H9 (cell line): ENCODE measurements around the gene DNAAF1. TPM values are rescaled to one million over a fixed set of nuclear protein-coding genes. Genes with fewer than 3 reads are reported as not detected.
"Not testable (repeated sequence)": the region's sequence is repeated elsewhere in the genome, so short reads cannot be mapped to it uniquely, and the experiment has no call there.

ENCODE experiments used
- DNase-seq: peaks from one replicate; pipeline ENCODE4 v3.0.0-alpha.2; 2017
- H2AFZ ChIP-seq: one replicate; pipeline ENCODE4 v1.6.1; 2013; ENCODE audit warnings: mild to moderate bottlenecking, low read length, control low read depth, moderate library complexity
- H2AK5ac ChIP-seq: 2 replicates; pipeline ENCODE4 v1.6.1; 2013; ENCODE audit warnings: low read length, control low read depth, mixed read lengths; ENCODE audit not compliant: insufficient read length
- H2BK120ac ChIP-seq: one replicate; pipeline ENCODE4 v1.6.1; 2013; ENCODE audit warnings: low read depth, mild to moderate bottlenecking, low read length, control low read depth, inconsistent platforms; ENCODE audit not compliant: poor library complexity, severe bottlenecking
- H2BK12ac ChIP-seq: 2 replicates; pipeline ENCODE4 v1.6.1; 2013; ENCODE audit warnings: low read length, control low read depth, mixed read lengths, low read depth; ENCODE audit not compliant: insufficient read length
- H2BK15ac ChIP-seq: 2 replicates; pipeline ENCODE4 v1.6.1; 2013; ENCODE audit warnings: low read depth, low read length, control low read depth
- H2BK20ac ChIP-seq: one replicate; pipeline ENCODE4 v1.6.1; 2013; ENCODE audit warnings: low read depth, mild to moderate bottlenecking, low read length, control low read depth, inconsistent platforms; ENCODE audit not compliant: poor library complexity, severe bottlenecking
- H2BK5ac ChIP-seq: 2 replicates; pipeline ENCODE4 v1.6.1; 2013; ENCODE audit warnings: low read length, control low read depth, mixed read lengths; ENCODE audit not compliant: insufficient read length
- H3K14ac ChIP-seq: 2 replicates; pipeline ENCODE4 v1.6.1; 2013; ENCODE audit warnings: low read length, control low read depth; ENCODE audit not compliant: insufficient read depth
- H3K18ac ChIP-seq: 2 replicates; pipeline ENCODE4 v1.6.1; 2013; ENCODE audit warnings: low read depth, mild to moderate bottlenecking, mixed read lengths, low read length, control low read depth; ENCODE audit not compliant: insufficient read length
- H3K23ac ChIP-seq: 2 replicates; pipeline ENCODE4 v1.6.1; 2013; ENCODE audit warnings: low read length, control low read depth, mixed read lengths, low read depth; ENCODE audit not compliant: insufficient read length
- H3K23me2 ChIP-seq: 2 replicates; pipeline ENCODE4 v1.6.1; 2013; ENCODE audit warnings: low read depth, mild to moderate bottlenecking, mixed read lengths, low read length, control low read depth; ENCODE audit not compliant: insufficient read length, poor library complexity, severe bottlenecking
- H3K27ac ChIP-seq: 2 replicates; pipeline ENCODE4 v1.5.1; 2013; ENCODE audit warnings: low read length, control low read depth, mixed read lengths, low read depth; ENCODE audit not compliant: insufficient read length
- H3K27me3 ChIP-seq: 2 replicates; pipeline ENCODE4 v1.6.1; 2013; ENCODE audit warnings: low read length, control low read depth, inconsistent platforms; ENCODE audit not compliant: insufficient read depth
- H3K4ac ChIP-seq: 2 replicates; pipeline ENCODE4 v1.6.1; 2013; ENCODE audit warnings: low read depth, mild to moderate bottlenecking, control low read depth, inconsistent platforms, low read length, moderate library complexity
- H3K4me1 ChIP-seq: 2 replicates; pipeline ENCODE4 v1.6.1; 2013; ENCODE audit warnings: low read length, control low read depth, inconsistent platforms; ENCODE audit not compliant: insufficient read depth
- H3K4me2 ChIP-seq: 2 replicates; pipeline ENCODE4 v1.6.1; 2013; ENCODE audit warnings: low read length, control low read depth, mixed read lengths; ENCODE audit not compliant: insufficient read length, insufficient read depth
- H3K56ac ChIP-seq: 2 replicates; pipeline ENCODE4 v1.6.1; 2013; ENCODE audit warnings: low read depth, mild to moderate bottlenecking, mixed read lengths, low read length, control low read depth; ENCODE audit not compliant: insufficient read length
- H3K79me1 ChIP-seq: 2 replicates; pipeline ENCODE4 v1.6.1; 2013; ENCODE audit warnings: low read depth, mild to moderate bottlenecking, moderate library complexity, low read length, control low read depth, inconsistent platforms; ENCODE audit not compliant: insufficient read depth, poor library complexity, severe bottlenecking
- H3K79me2 ChIP-seq: 2 replicates; pipeline ENCODE4 v1.6.1; 2013; ENCODE audit warnings: low read length, control low read depth, inconsistent platforms; ENCODE audit not compliant: insufficient read depth
- H3K9ac ChIP-seq: 2 replicates; pipeline ENCODE4 v1.6.1; 2013; ENCODE audit warnings: low read length, control low read depth, mixed read lengths; ENCODE audit not compliant: insufficient read length; ENCODE audit errors: extremely low read depth
- H3K9me3 ChIP-seq: one replicate; pipeline ENCODE4 v1.6.1; 2013; ENCODE audit warnings: low read depth, low read length, inconsistent platforms; ENCODE audit not compliant: control insufficient read depth
- H3T11ph ChIP-seq: one replicate; pipeline ENCODE4 v1.6.1; 2013; ENCODE audit warnings: mild to moderate bottlenecking, low read length, control low read depth, inconsistent platforms
- H4K20me1 ChIP-seq: one replicate; pipeline ENCODE4 v1.6.1; 2013; ENCODE audit not compliant: control insufficient read depth, insufficient read length, insufficient read depth
- H4K5ac ChIP-seq: 2 replicates; pipeline ENCODE4 v1.6.1; 2013; ENCODE audit warnings: low read depth, mild to moderate bottlenecking, mixed read lengths, low read length, control low read depth; ENCODE audit not compliant: insufficient read length
- H4K8ac ChIP-seq: replicated peaks from 2 replicates; pipeline ENCODE4 v1.6.1; 2013; ENCODE audit warnings: low read length, control low read depth, mixed read lengths, low read depth; ENCODE audit not compliant: insufficient read length
- H4K91ac ChIP-seq: 2 replicates; pipeline ENCODE4 v1.6.1; 2013; ENCODE audit warnings: low read depth, mild to moderate bottlenecking, moderate library complexity, mixed read lengths, low read length, control low read depth; ENCODE audit not compliant: insufficient read length
- H3K27ac Mint-ChIP-seq, 3 experiments: 2 replicates in 2 of 3; 3 replicates in 1 of 3; pipeline ENCODE4 v1.8.0; 2020 to 2021; ENCODE audit warnings: mixed read lengths in 3 of 3, mild to moderate bottlenecking in 1 of 3, moderate library complexity in 1 of 3
- H3K27me3 Mint-ChIP-seq: 2 replicates; pipeline ENCODE4 v1.8.0; 2021; ENCODE audit warnings: low read depth, mild to moderate bottlenecking, moderate library complexity, mixed read lengths
- H3K36me3 Mint-ChIP-seq, 3 experiments: 2 replicates in 2 of 3; 3 replicates in 1 of 3; pipeline ENCODE4 v1.8.0; 2020 to 2021; ENCODE audit warnings: low read depth in 3 of 3, mixed read lengths in 3 of 3; ENCODE audit not compliant: insufficient read depth in 1 of 3
- H3K4me1 Mint-ChIP-seq, 2 experiments: 2 replicates each; pipeline ENCODE4 v1.8.0; 2020; ENCODE audit warnings: mixed read lengths in 2 of 2
- H3K4me3 Mint-ChIP-seq, 2 experiments: 2 replicates in 1 of 2; 3 replicates in 1 of 2; pipeline ENCODE4 v1.8.0; 2020 to 2021; ENCODE audit warnings: mild to moderate bottlenecking in 2 of 2, mixed read lengths in 2 of 2, moderate library complexity in 1 of 2
- H3K9me3 Mint-ChIP-seq, 2 experiments: 2 replicates in 1 of 2; 3 replicates in 1 of 2; pipeline ENCODE4 v1.8.0; 2020; ENCODE audit warnings: mild to moderate bottlenecking in 2 of 2, mixed read lengths in 2 of 2, moderate library complexity in 1 of 2
- WGBS: extraction: QIAGEN DNeasy Blood & Tissue Kit; methylation state at CpG from one replicate; pipeline ENCODE4 v1.1.7; 2013; ENCODE audit warnings: missing lambda C conversion rate, low lambda C conversion rate, mixed read lengths; ENCODE audit not compliant: insufficient read length; ENCODE audit errors: extremely low coverage; 5-methylcytosine and 5-hydroxymethylcytosine counted together
- total RNA-seq: library from RNA; stranded (reverse); gene quantifications from 2 replicates; pipeline ENCODE4 v1.2.1, GENCODE V29; 2021
- TF ChIP-seq, protein P1 (sequence below): fragments of 200-600 bp; sonication (generic); conservative IDR thresholded peaks from 3 replicates; pipeline ENCODE4 v1.8.0; 2021; ENCODE audit warnings: antibody characterized with exemption, mild to moderate bottlenecking

The DNAAF1 gene
- total RNA-seq, 1 experiment from 2014 or later = not detected

DNA sequence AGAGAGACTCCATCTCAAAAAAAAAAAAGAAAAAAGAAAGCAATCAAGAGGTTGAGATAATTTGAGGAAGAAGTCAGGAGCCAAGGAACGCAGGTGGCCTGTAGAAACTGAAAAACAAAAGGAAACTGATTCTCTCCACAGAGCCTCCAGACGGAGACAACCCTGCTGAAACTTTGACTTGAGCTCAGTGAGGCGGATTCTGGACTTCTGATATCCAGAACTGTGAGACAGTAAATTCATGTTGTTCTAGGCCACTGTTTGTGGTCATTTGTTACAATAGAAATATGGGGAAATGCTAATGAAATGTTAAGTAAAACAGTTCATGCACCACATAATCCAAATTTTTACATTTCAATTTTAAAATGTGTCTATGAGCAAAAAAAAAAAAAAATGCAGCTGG, 33.6 kb upstream of the DNAAF1 start:
- Histone ChIP-seq H3K4me1 (no peaks in the 10 kb centered on the region; the same call in 1 of the 2 replicates), H4K5ac (no peak overlapping the region), H3K9me3 (no peaks in the 10 kb centered on the region), H3K9ac (no peak overlapping the region), H3K4ac (no peak overlapping the region), H3K18ac (no peak overlapping the region), H2BK20ac (no peak overlapping the region), H2AK5ac (no peak overlapping the region), H4K91ac (no peak overlapping the region), H2BK15ac (no peak overlapping the region), H4K8ac (no peak overlapping the region), H2BK12ac (no peak overlapping the region), H3K27me3 (no peaks in the 10 kb centered on the region), H3K27ac (no peak overlapping the region), H3K79me2 (peaks cover 24% of the 10 kb centered on the region; the same call in 1 of the 2 replicates), H3K79me1 (peaks cover 5% of the 10 kb centered on the region), H2BK120ac (no peak overlapping the region), H2BK5ac (no peak overlapping the region), H2AFZ (no peak overlapping the region), H3K23me2 (peaks cover 3% of the 10 kb centered on the region), H3K14ac (no peak overlapping the region), H3T11ph (no peak overlapping the region), H4K20me1 (no peaks in the 10 kb centered on the region), H3K4me2 (no peak overlapping the region), H3K56ac (no peak overlapping the region), H3K23ac (no peak overlapping the region)
- H3K4me1 Mint-ChIP-seq = peaks cover 13 to 20% of the 10 kb centered on the region in 2 experiments
- no peak overlapping the region for H3K4me3 Mint-ChIP-seq
- peak overlapping the region in 1 of 3 experiments; percentile 64; a peak in 1 of 7 replicates for H3K27ac Mint-ChIP-seq
- WGBS = no CpG with 5 or more reads among the region's 3 CpGs
- peaks cover 0 to 3% (median 0%) of the 10 kb centered on the region in 3 experiments; a peak in 1 of 7 replicates for H3K36me3 Mint-ChIP-seq
- H3K27me3 Mint-ChIP-seq = no peaks in the 10 kb centered on the region
- TF ChIP-seq, protein P1, sequence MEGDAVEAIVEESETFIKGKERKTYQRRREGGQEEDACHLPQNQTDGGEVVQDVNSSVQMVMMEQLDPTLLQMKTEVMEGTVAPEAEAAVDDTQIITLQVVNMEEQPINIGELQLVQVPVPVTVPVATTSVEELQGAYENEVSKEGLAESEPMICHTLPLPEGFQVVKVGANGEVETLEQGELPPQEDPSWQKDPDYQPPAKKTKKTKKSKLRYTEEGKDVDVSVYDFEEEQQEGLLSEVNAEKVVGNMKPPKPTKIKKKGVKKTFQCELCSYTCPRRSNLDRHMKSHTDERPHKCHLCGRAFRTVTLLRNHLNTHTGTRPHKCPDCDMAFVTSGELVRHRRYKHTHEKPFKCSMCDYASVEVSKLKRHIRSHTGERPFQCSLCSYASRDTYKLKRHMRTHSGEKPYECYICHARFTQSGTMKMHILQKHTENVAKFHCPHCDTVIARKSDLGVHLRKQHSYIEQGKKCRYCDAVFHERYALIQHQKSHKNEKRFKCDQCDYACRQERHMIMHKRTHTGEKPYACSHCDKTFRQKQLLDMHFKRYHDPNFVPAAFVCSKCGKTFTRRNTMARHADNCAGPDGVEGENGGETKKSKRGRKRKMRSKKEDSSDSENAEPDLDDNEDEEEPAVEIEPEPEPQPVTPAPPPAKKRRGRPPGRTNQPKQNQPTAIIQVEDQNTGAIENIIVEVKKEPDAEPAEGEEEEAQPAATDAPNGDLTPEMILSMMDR = no peak
- DNase-seq = no peak
- no peaks in the 10 kb centered on the region for H3K9me3 Mint-ChIP-seq

GRCh38 chr16:84111949-84112348, 33.2 kb upstream of the DNAAF1 start:
- not testable (repeated sequence) for H3K4me1 ChIP-seq, H3K23me2 ChIP-seq, H3K9me3 ChIP-seq, H3K36me3 Mint-ChIP-seq, H3K9me3 Mint-ChIP-seq, H4K8ac ChIP-seq, H3T11ph ChIP-seq, H3K27me3 ChIP-seq, DNase-seq, H3K4me3 Mint-ChIP-seq, H3K4ac ChIP-seq, H4K91ac ChIP-seq, H3K27ac Mint-ChIP-seq, H3K14ac ChIP-seq, H2BK15ac ChIP-seq, H2BK120ac ChIP-seq, H3K4me2 ChIP-seq, H3K56ac ChIP-seq, H2BK12ac ChIP-seq, H3K18ac ChIP-seq, H3K23ac ChIP-seq, H2AFZ ChIP-seq, H4K5ac ChIP-seq, H2BK20ac ChIP-seq, H3K9ac ChIP-seq, H4K20me1 ChIP-seq, H2AK5ac ChIP-seq, H3K27me3 Mint-ChIP-seq, H3K79me1 ChIP-seq, H3K27ac ChIP-seq, H2BK5ac ChIP-seq
- H3K4me1 Mint-ChIP-seq = peaks cover 13 to 19% of the 10 kb centered on the region in 2 experiments
- WGBS = no CpG with 5 or more reads among the region's 3 CpGs
- peaks cover 23% of the 10 kb centered on the region; the same call in 1 of the 2 replicates for H3K79me2 ChIP-seq
